NCI-H1417 treated with DMSO at 0.1 percent for 48 hours (cell line): ENCODE results near the gene DUSP10.
A peak's percentile ranks its signal among the peaks of the same experiment; 100 is the strongest.

Experiments
- DNase-seq: peaks from one replicate; lab custom pipeline; 2025; lab: John Stamatoyannopoulos, UW

DUSP10 gene

GRCh38 chr1:221729771-221730330, 12.0 kb downstream of the DUSP10 start:
- DNase-seq = no peak

- no peak for DNase-seq
Observed at GRCh38 chr1:221728037-221728505, 13.8 kb downstream of the DUSP10 start.

GRCh38 chr1:221727146-221728036, 14.5 kb downstream of the DUSP10 start:
- DNase-seq = no peak

GRCh38 chr1:221725735-221726672, 15.9 kb downstream of the DUSP10 start:
- no peak for DNase-seq

- no peak for DNase-seq
Observed at GRCh38 chr1:221724931-221725605, 16.8 kb downstream of the DUSP10 start.

GRCh38 chr1:221723848-221724236, 18.0 kb downstream of the DUSP10 start:
- no peak for DNase-seq

- DNase-seq = no peak
Observed at GRCh38 chr1:221723018-221723847, 18.7 kb downstream of the DUSP10 start.

GRCh38 chr1:221722254-221723017, 19.5 kb downstream of the DUSP10 start:
- DNase-seq = no peak

GRCh38 chr1:221720545-221720944, 21.3 kb downstream of the DUSP10 start:
- no peak for DNase-seq

- DNase-seq = no peak
Observed at GRCh38 chr1:221719987-221720386, 21.9 kb downstream of the DUSP10 start.

GRCh38 chr1:221719278-221719597, 22.7 kb downstream of the DUSP10 start:
- DNase-seq = no peak

GRCh38 chr1:221718381-221719277, 23.3 kb downstream of the DUSP10 start:
- DNase-seq = no peak

- no peak for DNase-seq
Observed at GRCh38 chr1:221717485-221717853, 24.4 kb downstream of the DUSP10 start.

- DNase-seq = no peak
Observed at GRCh38 chr1:221716713-221717484, 25.0 kb downstream of the DUSP10 start.

GRCh38 chr1:221715321-221716169, 26.3 kb downstream of the DUSP10 start:
- peak; percentile 72 for DNase-seq

- no peak for DNase-seq
Observed at GRCh38 chr1:221714227-221715152, 27.4 kb downstream of the DUSP10 start.
